GM19438 (cell line): ENCODE data around the gene C2orf49.

Experiments used
- ATAC-seq: cut with Tn5 transposase; IDR thresholded peaks from one replicate; pipeline ENCODE4 v1.9.1; 2021; ENCODE audit warnings: low read depth; ENCODE audit not compliant: unreplicated experiment

The C2orf49 gene

GRCh38 chr2:105337122-105338019 is at the start of gene C2orf49:
C2orf49 (plus strand) TSS chr2:105337540; CDS start chr2:105337588, 48 bp downstream.
- ATAC-seq, result peak; percentile 92

GRCh38 chr2:105287692-105288091 is 49.6 kb upstream of the C2orf49 start:
- no peak for ATAC-seq

GRCh38 chr2:105288133-105288532 is 49.2 kb upstream of the C2orf49 start:
- ATAC-seq, result no peak

- ATAC-seq, result no peak
Observed at GRCh38 chr2:105290981-105291660, 46.2 kb upstream of the C2orf49 start.

- no peak for ATAC-seq
Observed at GRCh38 chr2:105291981-105292380, 45.4 kb upstream of the C2orf49 start.

GRCh38 chr2:105294046-105294445 is 43.3 kb upstream of the C2orf49 start:
- no peak for ATAC-seq

- no peak for ATAC-seq
Observed at GRCh38 chr2:105294844-105295481, 42.4 kb upstream of the C2orf49 start.

- ATAC-seq, result no peak
Observed at GRCh38 chr2:105296017-105296611, 41.2 kb upstream of the C2orf49 start.

- ATAC-seq, result no peak
Observed at GRCh38 chr2:105297216-105297615, 40.1 kb upstream of the C2orf49 start.

- no peak for ATAC-seq
Observed at GRCh38 chr2:105298017-105298416, 39.3 kb upstream of the C2orf49 start.

- ATAC-seq, result no peak
Observed at GRCh38 chr2:105299290-105299689, 38.0 kb upstream of the C2orf49 start.

GRCh38 chr2:105301646-105302045 is 35.7 kb upstream of the C2orf49 start:
- ATAC-seq, result no peak

- ATAC-seq, result no peak
Observed at GRCh38 chr2:105307146-105307545, 30.2 kb upstream of the C2orf49 start.

- ATAC-seq, result no peak
Observed at GRCh38 chr2:105307550-105307949, 29.8 kb upstream of the C2orf49 start.

- ATAC-seq, result no peak
Observed at GRCh38 chr2:105307962-105308361, 29.4 kb upstream of the C2orf49 start.

- ATAC-seq, result no peak
Observed at GRCh38 chr2:105308382-105309146, 28.8 kb upstream of the C2orf49 start.

- no peak for ATAC-seq
Observed at GRCh38 chr2:105309147-105309545, 28.2 kb upstream of the C2orf49 start.

- no peak for ATAC-seq
Observed at GRCh38 chr2:105313877-105314276, 23.5 kb upstream of the C2orf49 start.

- ATAC-seq, result no peak
Observed at GRCh38 chr2:105315314-105315713, 22.0 kb upstream of the C2orf49 start.

GRCh38 chr2:105317937-105318336 is 19.4 kb upstream of the C2orf49 start:
- no peak for ATAC-seq
